ENCODE results near the gene SPARCL1.
A peak's percentile ranks its signal among the peaks of the same experiment; 100 is the strongest.
"Not testable (repeated sequence)": the region's sequence is repeated elsewhere in the genome, so short reads cannot be mapped to it uniquely, and the experiment has no call there.

The SPARCL1 gene

GRCh38 chr4:87499403-87500091, 29.6 kb downstream of the SPARCL1 start:
- DNase-seq = no peak

- no peak for DNase-seq
These were observed 30.7 kb downstream of the SPARCL1 start for GRCh38 chr4:87498446-87498900.

GRCh38 chr4:87497578-87497977, 31.6 kb downstream of the SPARCL1 start:
- DNase-seq = no peak

- no peak for DNase-seq
These were observed 32.0 kb downstream of the SPARCL1 start for GRCh38 chr4:87497159-87497558.

GRCh38 chr4:87493115-87493514, 36.1 kb downstream of the SPARCL1 start:
- no peak for DNase-seq

- DNase-seq = not testable (repeated sequence)
These were observed 37.3 kb downstream of the SPARCL1 start for GRCh38 chr4:87491851-87492250.

GRCh38 chr4:87491436-87491835, 37.7 kb downstream of the SPARCL1 start:
- DNase-seq = no peak

GRCh38 chr4:87490664-87491369, 38.4 kb downstream of the SPARCL1 start:
- no peak for DNase-seq

- no peak for DNase-seq
These were observed 39.5 kb downstream of the SPARCL1 start for GRCh38 chr4:87489678-87490077.

- not testable (repeated sequence) for DNase-seq
These were observed 40.5 kb downstream of the SPARCL1 start for GRCh38 chr4:87488666-87489065.

GRCh38 chr4:87483247-87483646, 45.9 kb downstream of the SPARCL1 start:
- DNase-seq = not testable (repeated sequence)

- DNase-seq = no peak
These were observed 47.8 kb downstream of the SPARCL1 start for GRCh38 chr4:87481377-87481776.

- DNase-seq = no peak
These were observed 50.4 kb downstream of the SPARCL1 start for GRCh38 chr4:87478732-87479250.

GRCh38 chr4:87476934-87477333, 52.2 kb downstream of the SPARCL1 start:
- DNase-seq = no peak

GRCh38 chr4:87469390-87469789, 59.8 kb downstream of the SPARCL1 start:
- no peak for DNase-seq

GRCh38 chr4:87465739-87466366, 63.3 kb downstream of the SPARCL1 start:
- DNase-seq = peak; percentile 28

- no peak for DNase-seq
These were observed 67.1 kb downstream of the SPARCL1 start for GRCh38 chr4:87462102-87462501.

GRCh38 chr4:87461281-87461700, 67.9 kb downstream of the SPARCL1 start:
- DNase-seq = no peak

- DNase-seq = no peak
These were observed 70.3 kb downstream of the SPARCL1 start for GRCh38 chr4:87458913-87459312.

GRCh38 chr4:87451537-87451936, 77.6 kb downstream of the SPARCL1 start:
- no peak for DNase-seq

- DNase-seq = not testable (repeated sequence)
These were observed 82.8 kb downstream of the SPARCL1 start for GRCh38 chr4:87446375-87446774.

GRCh38 chr4:87445964-87446363, 83.2 kb downstream of the SPARCL1 start:
- no peak for DNase-seq

GRCh38 chr4:87444741-87445140, 84.4 kb downstream of the SPARCL1 start:
- DNase-seq = no peak

GRCh38 chr4:87442889-87443288, 86.3 kb downstream of the SPARCL1 start:
- no peak for DNase-seq

Data from NCI-H2171 treated with DMSO at 0.1 percent for 48 hours (cell line).